Vagina (tissue), 2 donors: ENCODE measurements around the gene SUSD6. TPM values are rescaled to one million over a fixed set of nuclear protein-coding genes. Genes with fewer than 3 reads are reported as not detected.

ENCODE experiments used
- DNase-seq, 2 donors: peaks; one replicate each; pipeline ENCODE4 v3.0.0-alpha.2; 2017; ENCODE audit errors: extremely low spot score in 2 of 2
- H3K27ac ChIP-seq: fragments of 200-600 bp; sonication (generic); one replicate; pipeline ENCODE4 v1.5.1; 2019
- H3K27me3 ChIP-seq: fragments of 200-600 bp; sonication (generic); one replicate; pipeline ENCODE4 v1.5.1; 2019
- H3K36me3 ChIP-seq, 2 donors: fragments of 200-600 bp; sonication (generic); one replicate each; pipeline ENCODE4 v1.5.1; 2017 to 2019
- H3K4me1 ChIP-seq: fragments of 200-600 bp; sonication (generic); one replicate; pipeline ENCODE4 v1.5.1; 2019
- H3K4me3 ChIP-seq, 2 donors: fragments of 200-600 bp; sonication (generic); 1 replicate in 1 of 2; 2 replicates in 1 of 2; pipeline ENCODE4 v1.5.1; 2016 to 2019
- H3K9me3 ChIP-seq: fragments of 200-600 bp; sonication (generic); one replicate; pipeline ENCODE4 v1.5.1; 2019
- CTCF ChIP-seq, 3 experiments: fragments of 450-650 bp in 2 of 3; fragments of 200-600 bp in 1 of 3; sonication (generic) in 1 of 3; IDR thresholded peaks; one replicate each; pipeline ENCODE4 v1.5.1; 2017 to 2019; ENCODE audit warnings: antibody characterized with exemption in 3 of 3, mild to moderate bottlenecking in 2 of 3, moderate library complexity in 2 of 3
- POLR2A ChIP-seq, 2 donors: fragments of 450-650 bp; IDR thresholded peaks; one replicate each; pipeline ENCODE4 v1.6.1; 2017; ENCODE audit warnings: antibody characterized with exemption in 2 of 2, mild to moderate bottlenecking in 2 of 2, moderate library complexity in 2 of 2
- POLR2AphosphoS5 ChIP-seq, 2 donors: sonication (generic); formaldehyde crosslinking; IDR thresholded peaks; one replicate each; pipeline ENCODE4 v1.9.0; 2017; ENCODE audit warnings: antibody characterized with exemption in 2 of 2, mild to moderate bottlenecking in 2 of 2, low read depth in 1 of 2; ENCODE audit not compliant: insufficient read depth in 1 of 2
- intact Hi-C: fragments of 100-400 bp; cut with DNase I; formaldehyde crosslinking; loops from one replicate; pipeline ENCODE4 v1.15.1; 2023
- total RNA-seq: library from RNA; depleted of rRNA; stranded (reverse); fragments of >200 nt; gene quantifications from one replicate; pipeline ENCODE4 v1.2.3, GENCODE V29; 2016

SUSD6 gene
- total RNA-seq, 1 donor from 2014 or later: 36.6 TPM

GRCh38 chr14:69626132-69626500 is 14.7 kb downstream of the SUSD6 start:
- Histone ChIP-seq H3K27ac (no peak overlapping the region), H3K4me1 (peaks cover 84% of the 10 kb centered on the region), H3K4me3 (no peak overlapping the region), H3K36me3 (no peaks in the 10 kb centered on the region), H3K27me3 (no peaks in the 10 kb centered on the region), H3K9me3 (no peaks in the 10 kb centered on the region)
- DNase-seq: no peak
- intact Hi-C loops: no loop called here
- TF ChIP-seq CTCF (IDR thresholded peaks at IDR 0.05): no peak

GRCh38 chr14:69629225-69630127 is 18.1 kb downstream of the SUSD6 start:
- intact Hi-C loops: no loop called here
- no peaks in the 10 kb centered on the region for H3K9me3 ChIP-seq
- H3K4me1 ChIP-seq: peaks cover 93% of the 10 kb centered on the region
- H3K27me3 ChIP-seq: no peaks in the 10 kb centered on the region
- no peak overlapping the region for H3K27ac ChIP-seq
- H3K4me3 ChIP-seq: no peak overlapping the region
- H3K36me3 ChIP-seq: no peaks in the 10 kb centered on the region
- no peak for DNase-seq
- no peak for TF ChIP-seq CTCF (IDR thresholded peaks at IDR 0.05)
- TF ChIP-seq POLR2AphosphoS5 (IDR thresholded peaks at IDR 0.05; ENCODE audit: insufficient read depth in 1 of 2, low read depth in 1 of 2): no peak
- TF ChIP-seq POLR2A (IDR thresholded peaks at IDR 0.05): no peak

GRCh38 chr14:69630360-69630759 is 19.0 kb downstream of the SUSD6 start:
- H3K27ac ChIP-seq: no peak overlapping the region
- TF ChIP-seq POLR2AphosphoS5 (IDR thresholded peaks at IDR 0.05; ENCODE audit: insufficient read depth in 1 of 2, low read depth in 1 of 2): no peak
- TF ChIP-seq POLR2A (IDR thresholded peaks at IDR 0.05): no peak
- TF ChIP-seq CTCF (IDR thresholded peaks at IDR 0.05): no peak
- H3K4me1 ChIP-seq: peaks cover 93% of the 10 kb centered on the region

GRCh38 chr14:69631509-69631908 is 20.1 kb downstream of the SUSD6 start:
- intact Hi-C loops: no loop called here
- DNase-seq: no peak
- TF ChIP-seq POLR2A (IDR thresholded peaks at IDR 0.05) (no peak), CTCF (IDR thresholded peaks at IDR 0.05) (no peak), POLR2AphosphoS5 (IDR thresholded peaks at IDR 0.05; ENCODE audit: insufficient read depth in 1 of 2, low read depth in 1 of 2) (no peak)
- peaks cover 97% of the 10 kb centered on the region for H3K4me1 ChIP-seq
- no peaks in the 10 kb centered on the region for H3K27me3 ChIP-seq
- no peak overlapping the region for H3K4me3 ChIP-seq
- H3K27ac ChIP-seq: no peak overlapping the region
- no peaks in the 10 kb centered on the region for H3K9me3 ChIP-seq
- no peaks in the 10 kb centered on the region for H3K36me3 ChIP-seq

More at GRCh38 chr14:69630360-69630759, 19.0 kb downstream of the SUSD6 start:
- H3K36me3 ChIP-seq: no peaks in the 10 kb centered on the region
- H3K4me3 ChIP-seq: no peak overlapping the region
- no peaks in the 10 kb centered on the region for H3K27me3 ChIP-seq
- intact Hi-C loops: no loop called here
- H3K9me3 ChIP-seq: no peaks in the 10 kb centered on the region
- DNase-seq: no peak

GRCh38 chr14:69632164-69632563 is 20.8 kb downstream of the SUSD6 start:
- intact Hi-C loops: no loop called here
- DNase-seq: no peak
- H3K4me3 ChIP-seq: no peak overlapping the region
- peaks cover 97% of the 10 kb centered on the region for H3K4me1 ChIP-seq
- no peak overlapping the region for H3K27ac ChIP-seq
- H3K9me3 ChIP-seq: no peaks in the 10 kb centered on the region
- no peaks in the 10 kb centered on the region for H3K36me3 ChIP-seq
- TF ChIP-seq CTCF (IDR thresholded peaks at IDR 0.05): no peak
- TF ChIP-seq POLR2AphosphoS5 (IDR thresholded peaks at IDR 0.05; ENCODE audit: insufficient read depth in 1 of 2, low read depth in 1 of 2): no peak
- TF ChIP-seq POLR2A (IDR thresholded peaks at IDR 0.05): no peak
- no peaks in the 10 kb centered on the region for H3K27me3 ChIP-seq
